ENCODE results near the gene FBXO48.

FBXO48 gene

GRCh38 chr2:68467077-68467960 lies at the start of gene FBXO48, which contains the start of gene APLF:
Gene FBXO48 (minus strand): TSS chr2:68467294. CDS start chr2:68465145, 2,149 bp downstream.
Gene APLF (plus strand): TSS chr2:68467585. CDS start chr2:68467732, 147 bp downstream.
- no peak for TF ChIP-seq CTCF (IDR thresholded peaks at IDR 0.05; ENCODE audit: low read depth, low read length, missing control alignments)
- peak; percentile 97 for DNase-seq (ENCODE audit: low read depth)
- H3K4me3 ChIP-seq (ENCODE audit: low read depth, low read length): peak within 1 kb of the TSS; percentile 98

GRCh38 chr2:68516051-68516955 lies 49.2 kb upstream of the FBXO48 start:
- no peak for DNase-seq (ENCODE audit: low read depth)
- TF ChIP-seq CTCF (IDR thresholded peaks at IDR 0.05; ENCODE audit: low read depth, low read length, missing control alignments): no peak
- no peak overlapping the region for H3K4me3 ChIP-seq (ENCODE audit: low read depth, low read length)

- TF ChIP-seq CTCF (IDR thresholded peaks at IDR 0.05; ENCODE audit: low read depth, low read length, missing control alignments): no peak
- H3K4me3 ChIP-seq (ENCODE audit: low read depth, low read length): no peak overlapping the region
- DNase-seq (ENCODE audit: low read depth): no peak
These were observed 47.3 kb upstream of the FBXO48 start for GRCh38 chr2:68514316-68514929.

- no peak for TF ChIP-seq CTCF (IDR thresholded peaks at IDR 0.05; ENCODE audit: low read depth, low read length, missing control alignments)
These were observed 45.9 kb upstream of the FBXO48 start for GRCh38 chr2:68512966-68513365.

GRCh38 chr2:68512326-68512725 lies 45.2 kb upstream of the FBXO48 start:
- no peak overlapping the region for H3K4me3 ChIP-seq (ENCODE audit: low read depth, low read length)
- TF ChIP-seq CTCF (IDR thresholded peaks at IDR 0.05; ENCODE audit: low read depth, low read length, missing control alignments): no peak
- DNase-seq (ENCODE audit: low read depth): no peak

More at GRCh38 chr2:68512966-68513365, 45.9 kb upstream of the FBXO48 start:
- H3K4me3 ChIP-seq (ENCODE audit: low read depth, low read length): no peak overlapping the region
- DNase-seq (ENCODE audit: low read depth): no peak

- DNase-seq (ENCODE audit: low read depth): no peak
- H3K4me3 ChIP-seq (ENCODE audit: low read depth, low read length): no peak overlapping the region
- TF ChIP-seq CTCF (IDR thresholded peaks at IDR 0.05; ENCODE audit: low read depth, low read length, missing control alignments): no peak
These were observed 39.1 kb upstream of the FBXO48 start for GRCh38 chr2:68506170-68506569.
